WTC11 (cell line): ENCODE data around the gene MT2A. TPM values are rescaled to one million over a fixed set of nuclear protein-coding genes. Genes with fewer than 3 reads are reported as not detected.

Source experiments
- ATAC-seq: fragments of 200-7000 bp; cut with Tn5 transposase; 2 replicates; pipeline ENCODE4 v1.10.0; 2021; ENCODE audit warnings: mild to moderate bottlenecking, moderate library complexity
- CTCF ChIA-PET: fragments of 300-600 bp; sonication (Branson Sonifier 250); formaldehyde crosslinking; loops from one replicate; lab custom pipeline; 2021; ENCODE audit warnings: antibody characterized with exemption; lab: Charles Lee
- POLR2A ChIA-PET: fragments of 350-600 bp; sonication (Branson Sonifier 250); formaldehyde crosslinking; loops from one replicate; lab custom pipeline; 2021; ENCODE audit warnings: antibody characterized with exemption; lab: Charles Lee
- DNase-seq: peaks from one replicate; pipeline ENCODE4 v3.0.0; 2021; ENCODE audit warnings: low spot score
- H3K27ac Mint-ChIP-seq: 2 replicates; pipeline ENCODE4 v1.8.0; 2021; ENCODE audit warnings: mixed read lengths
- H3K27me3 Mint-ChIP-seq: 2 replicates; pipeline ENCODE4 v1.8.0; 2021; ENCODE audit warnings: low read depth, mild to moderate bottlenecking, moderate library complexity, mixed read lengths
- H3K36me3 Mint-ChIP-seq: 2 replicates; pipeline ENCODE4 v1.8.0; 2021; ENCODE audit warnings: mixed read lengths
- H3K4me1 Mint-ChIP-seq: 2 replicates; pipeline ENCODE4 v1.8.0; 2022; ENCODE audit warnings: mixed read lengths
- H3K4me3 Mint-ChIP-seq: 2 replicates; pipeline ENCODE4 v1.8.0; 2021; ENCODE audit warnings: mild to moderate bottlenecking, moderate library complexity, mixed read lengths
- H3K9me3 Mint-ChIP-seq: 2 replicates; pipeline ENCODE4 v1.8.0; 2021; ENCODE audit warnings: mixed read lengths
- IRF2 ChIP-seq: sonication (generic); formaldehyde crosslinking; IDR thresholded peaks from 2 replicates; pipeline ENCODE4 v1.8.0; 2022; ENCODE audit warnings: low read depth, missing genetic modification reagents, borderline replicate concordance
- JUN ChIP-seq: sonication (generic); formaldehyde crosslinking; IDR thresholded peaks from 2 replicates; pipeline ENCODE4 v1.8.0; 2023; ENCODE audit warnings: mild to moderate bottlenecking, missing genetic modification reagents
- MXD4 ChIP-seq: fragments of 250-450 bp; sonication (Bioruptor Pico); IDR thresholded peaks from 2 replicates; pipeline ENCODE4 v1.8.0; 2021; ENCODE audit warnings: mild to moderate bottlenecking, moderate library complexity, borderline replicate concordance
- NR1H2 ChIP-seq: sonication (generic); formaldehyde crosslinking; IDR thresholded peaks from 2 replicates; pipeline ENCODE4 v1.9.0; 2021; ENCODE audit warnings: mild to moderate bottlenecking, moderate library complexity, missing genetic modification reagents
- OVOL2 ChIP-seq: fragments of 250-450 bp; sonication (Bioruptor Pico); IDR thresholded peaks from 2 replicates; pipeline ENCODE4 v1.9.0; 2021; ENCODE audit warnings: mild to moderate bottlenecking, borderline replicate concordance
- PREB ChIP-seq: sonication (generic); formaldehyde crosslinking; IDR thresholded peaks from 2 replicates; pipeline ENCODE4 v1.8.1; 2022; ENCODE audit warnings: mild to moderate bottlenecking, missing genetic modification reagents, moderate library complexity, borderline replicate concordance
- ZNF416 ChIP-seq: fragments of 250-450 bp; sonication (Bioruptor Pico); IDR thresholded peaks from 2 replicates; pipeline ENCODE4 v1.9.0; 2021; ENCODE audit warnings: mild to moderate bottlenecking, inconsistent platforms
- total RNA-seq: library from RNA; stranded (reverse); gene quantifications from 3 replicates; pipeline ENCODE4 v1.2.3, GENCODE V29; 2021
- TF ChIP-seq, protein P1 (sequence below): sonication (generic); formaldehyde crosslinking; IDR thresholded peaks from 2 replicates; pipeline ENCODE4 v1.8.0; 2022; ENCODE audit warnings: mild to moderate bottlenecking, missing genetic modification reagents
- TF ChIP-seq, protein P2 (sequence below): sonication (generic); formaldehyde crosslinking; conservative IDR thresholded peaks from 2 replicates; pipeline ENCODE4 v1.8.1; 2023; ENCODE audit warnings: mild to moderate bottlenecking, low read depth, missing genetic modification reagents, moderate library complexity
- TF ChIP-seq, protein P3 (sequence below): sonication (generic); formaldehyde crosslinking; IDR thresholded peaks from 2 replicates; pipeline ENCODE4 v1.8.1; 2022; ENCODE audit warnings: missing genetic modification reagents, borderline replicate concordance
- TF ChIP-seq, protein P4 (sequence below): sonication (generic); formaldehyde crosslinking; IDR thresholded peaks from 2 replicates; pipeline ENCODE4 v1.8.0; 2022; ENCODE audit warnings: mild to moderate bottlenecking, missing genetic modification reagents
- TF ChIP-seq, protein P5 (sequence below): sonication (generic); formaldehyde crosslinking; IDR thresholded peaks from 2 replicates; pipeline ENCODE4 v1.8.1; 2023; ENCODE audit warnings: mild to moderate bottlenecking, missing genetic modification reagents, borderline replicate concordance

MT2A gene
- total RNA-seq, 1 experiment from 2014 or later, result 139 TPM

DNA sequence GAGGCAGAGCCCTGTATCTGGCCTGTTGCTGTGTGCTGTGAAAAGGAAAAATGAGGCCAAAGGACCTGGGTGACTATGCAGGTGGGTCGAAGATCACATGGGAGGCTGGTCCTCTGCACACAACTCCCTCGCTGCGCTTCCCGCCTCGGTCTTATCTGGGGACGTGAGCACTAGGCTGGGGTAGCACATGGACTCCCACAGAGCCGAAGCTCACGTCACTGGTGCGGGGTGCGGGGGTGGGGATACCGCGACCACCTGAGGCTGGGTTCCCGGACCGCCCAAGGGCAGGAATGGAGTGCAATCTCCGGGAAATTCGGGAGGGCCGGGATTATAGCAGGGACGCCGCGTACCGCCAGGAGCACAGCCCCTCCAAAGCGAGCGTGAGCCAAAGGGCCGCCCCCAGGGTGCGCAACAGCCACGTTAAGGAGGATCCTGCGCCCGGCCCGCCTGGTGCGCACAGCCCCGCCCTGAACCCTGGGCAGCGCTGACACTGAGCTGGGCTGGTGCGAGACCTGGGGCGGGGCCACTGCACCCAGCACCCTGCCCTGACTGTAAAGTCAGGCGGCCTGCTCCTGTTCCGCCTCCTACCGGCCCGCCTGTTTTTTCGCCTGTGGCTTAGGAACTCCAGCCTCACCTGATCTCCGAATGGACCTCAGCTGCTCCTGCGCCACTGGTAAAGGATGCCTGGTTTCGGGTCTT lies 34.8 kb downstream of the MT2A start (continued):
- TF ChIP-seq ZNF416 (CRISPR knock-in tag) (no peak), OVOL2 (CRISPR knock-in tag) (no peak), JUN (no peak), PREB (no peak), MXD4 (CRISPR knock-in tag) (no peak)
- TF ChIP-seq, protein P1, sequence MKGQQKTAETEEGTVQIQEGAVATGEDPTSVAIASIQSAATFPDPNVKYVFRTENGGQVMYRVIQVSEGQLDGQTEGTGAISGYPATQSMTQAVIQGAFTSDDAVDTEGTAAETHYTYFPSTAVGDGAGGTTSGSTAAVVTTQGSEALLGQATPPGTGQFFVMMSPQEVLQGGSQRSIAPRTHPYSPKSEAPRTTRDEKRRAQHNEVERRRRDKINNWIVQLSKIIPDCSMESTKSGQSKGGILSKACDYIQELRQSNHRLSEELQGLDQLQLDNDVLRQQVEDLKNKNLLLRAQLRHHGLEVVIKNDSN (CRISPR knock-in tag), result peak; percentile 39; the same call in 1 of the 2 replicates
- TF ChIP-seq, protein P2, sequence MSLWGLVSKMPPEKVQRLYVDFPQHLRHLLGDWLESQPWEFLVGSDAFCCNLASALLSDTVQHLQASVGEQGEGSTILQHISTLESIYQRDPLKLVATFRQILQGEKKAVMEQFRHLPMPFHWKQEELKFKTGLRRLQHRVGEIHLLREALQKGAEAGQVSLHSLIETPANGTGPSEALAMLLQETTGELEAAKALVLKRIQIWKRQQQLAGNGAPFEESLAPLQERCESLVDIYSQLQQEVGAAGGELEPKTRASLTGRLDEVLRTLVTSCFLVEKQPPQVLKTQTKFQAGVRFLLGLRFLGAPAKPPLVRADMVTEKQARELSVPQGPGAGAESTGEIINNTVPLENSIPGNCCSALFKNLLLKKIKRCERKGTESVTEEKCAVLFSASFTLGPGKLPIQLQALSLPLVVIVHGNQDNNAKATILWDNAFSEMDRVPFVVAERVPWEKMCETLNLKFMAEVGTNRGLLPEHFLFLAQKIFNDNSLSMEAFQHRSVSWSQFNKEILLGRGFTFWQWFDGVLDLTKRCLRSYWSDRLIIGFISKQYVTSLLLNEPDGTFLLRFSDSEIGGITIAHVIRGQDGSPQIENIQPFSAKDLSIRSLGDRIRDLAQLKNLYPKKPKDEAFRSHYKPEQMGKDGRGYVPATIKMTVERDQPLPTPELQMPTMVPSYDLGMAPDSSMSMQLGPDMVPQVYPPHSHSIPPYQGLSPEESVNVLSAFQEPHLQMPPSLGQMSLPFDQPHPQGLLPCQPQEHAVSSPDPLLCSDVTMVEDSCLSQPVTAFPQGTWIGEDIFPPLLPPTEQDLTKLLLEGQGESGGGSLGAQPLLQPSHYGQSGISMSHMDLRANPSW, result no peak
- TF ChIP-seq, protein P3, sequence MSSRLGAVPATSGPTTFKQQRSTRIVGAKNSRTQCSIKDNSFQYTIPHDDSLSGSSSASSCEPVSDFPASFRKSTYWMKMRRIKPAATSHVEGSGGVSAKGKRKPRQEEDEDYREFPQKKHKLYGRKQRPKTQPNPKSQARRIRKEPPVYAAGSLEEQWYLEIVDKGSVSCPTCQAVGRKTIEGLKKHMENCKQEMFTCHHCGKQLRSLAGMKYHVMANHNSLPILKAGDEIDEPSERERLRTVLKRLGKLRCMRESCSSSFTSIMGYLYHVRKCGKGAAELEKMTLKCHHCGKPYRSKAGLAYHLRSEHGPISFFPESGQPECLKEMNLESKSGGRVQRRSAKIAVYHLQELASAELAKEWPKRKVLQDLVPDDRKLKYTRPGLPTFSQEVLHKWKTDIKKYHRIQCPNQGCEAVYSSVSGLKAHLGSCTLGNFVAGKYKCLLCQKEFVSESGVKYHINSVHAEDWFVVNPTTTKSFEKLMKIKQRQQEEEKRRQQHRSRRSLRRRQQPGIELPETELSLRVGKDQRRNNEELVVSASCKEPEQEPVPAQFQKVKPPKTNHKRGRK (CRISPR knock-in tag), result no peak
- TF ChIP-seq, protein P4, sequence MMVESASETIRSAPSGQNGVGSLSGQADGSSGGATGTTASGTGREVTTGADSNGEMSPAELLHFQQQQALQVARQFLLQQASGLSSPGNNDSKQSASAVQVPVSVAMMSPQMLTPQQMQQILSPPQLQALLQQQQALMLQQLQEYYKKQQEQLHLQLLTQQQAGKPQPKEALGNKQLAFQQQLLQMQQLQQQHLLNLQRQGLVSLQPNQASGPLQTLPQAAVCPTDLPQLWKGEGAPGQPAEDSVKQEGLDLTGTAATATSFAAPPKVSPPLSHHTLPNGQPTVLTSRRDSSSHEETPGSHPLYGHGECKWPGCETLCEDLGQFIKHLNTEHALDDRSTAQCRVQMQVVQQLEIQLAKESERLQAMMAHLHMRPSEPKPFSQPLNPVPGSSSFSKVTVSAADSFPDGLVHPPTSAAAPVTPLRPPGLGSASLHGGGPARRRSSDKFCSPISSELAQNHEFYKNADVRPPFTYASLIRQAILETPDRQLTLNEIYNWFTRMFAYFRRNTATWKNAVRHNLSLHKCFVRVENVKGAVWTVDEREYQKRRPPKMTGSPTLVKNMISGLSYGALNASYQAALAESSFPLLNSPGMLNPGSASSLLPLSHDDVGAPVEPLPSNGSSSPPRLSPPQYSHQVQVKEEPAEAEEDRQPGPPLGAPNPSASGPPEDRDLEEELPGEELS, result 0 out of 2 replicates have a peak, but pooled peaks have one; percentile 3
- TF ChIP-seq, protein P5, sequence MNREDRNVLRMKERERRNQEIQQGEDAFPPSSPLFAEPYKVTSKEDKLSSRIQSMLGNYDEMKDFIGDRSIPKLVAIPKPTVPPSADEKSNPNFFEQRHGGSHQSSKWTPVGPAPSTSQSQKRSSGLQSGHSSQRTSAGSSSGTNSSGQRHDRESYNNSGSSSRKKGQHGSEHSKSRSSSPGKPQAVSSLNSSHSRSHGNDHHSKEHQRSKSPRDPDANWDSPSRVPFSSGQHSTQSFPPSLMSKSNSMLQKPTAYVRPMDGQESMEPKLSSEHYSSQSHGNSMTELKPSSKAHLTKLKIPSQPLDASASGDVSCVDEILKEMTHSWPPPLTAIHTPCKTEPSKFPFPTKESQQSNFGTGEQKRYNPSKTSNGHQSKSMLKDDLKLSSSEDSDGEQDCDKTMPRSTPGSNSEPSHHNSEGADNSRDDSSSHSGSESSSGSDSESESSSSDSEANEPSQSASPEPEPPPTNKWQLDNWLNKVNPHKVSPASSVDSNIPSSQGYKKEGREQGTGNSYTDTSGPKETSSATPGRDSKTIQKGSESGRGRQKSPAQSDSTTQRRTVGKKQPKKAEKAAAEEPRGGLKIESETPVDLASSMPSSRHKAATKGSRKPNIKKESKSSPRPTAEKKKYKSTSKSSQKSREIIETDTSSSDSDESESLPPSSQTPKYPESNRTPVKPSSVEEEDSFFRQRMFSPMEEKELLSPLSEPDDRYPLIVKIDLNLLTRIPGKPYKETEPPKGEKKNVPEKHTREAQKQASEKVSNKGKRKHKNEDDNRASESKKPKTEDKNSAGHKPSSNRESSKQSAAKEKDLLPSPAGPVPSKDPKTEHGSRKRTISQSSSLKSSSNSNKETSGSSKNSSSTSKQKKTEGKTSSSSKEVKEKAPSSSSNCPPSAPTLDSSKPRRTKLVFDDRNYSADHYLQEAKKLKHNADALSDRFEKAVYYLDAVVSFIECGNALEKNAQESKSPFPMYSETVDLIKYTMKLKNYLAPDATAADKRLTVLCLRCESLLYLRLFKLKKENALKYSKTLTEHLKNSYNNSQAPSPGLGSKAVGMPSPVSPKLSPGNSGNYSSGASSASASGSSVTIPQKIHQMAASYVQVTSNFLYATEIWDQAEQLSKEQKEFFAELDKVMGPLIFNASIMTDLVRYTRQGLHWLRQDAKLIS (CRISPR knock-in tag), result no peak
- TF ChIP-seq, all 79 proteins: peak for 8

GRCh38 chr16:56643833-56644232 lies 35.4 kb downstream of the MT2A start:
- no peaks in the 10 kb centered on the region for H3K9me3 Mint-ChIP-seq
- TF ChIP-seq NR1H2 (CRISPR knock-in tag) (no peak), IRF2 (0 out of 2 replicates have a peak, but pooled peaks have one; percentile 55)
- ATAC-seq (no peak), DNase-seq (no peak)
- CTCF ChIA-PET, result interaction anchor here (0.8 to 2.8 kb wide), 13 partner anchors 9 to 58 kb away, joined by 3 to 15 read pairs (median 3); partner anchors contain the start of genes MT1B, MT1E, MT1G and MT2A
- H3K4me3 Mint-ChIP-seq, result peak overlapping the region; percentile 63
- no peaks in the 10 kb centered on the region for H3K36me3 Mint-ChIP-seq
- peaks cover 19% of the 10 kb centered on the region for H3K4me1 Mint-ChIP-seq
- H3K27ac Mint-ChIP-seq, result no peak overlapping the region
- H3K27me3 Mint-ChIP-seq, result peaks cover 100% of the 10 kb centered on the region
- POLR2A ChIA-PET, result interaction anchor here (0.6 kb wide), 1 partner anchor 14 kb away, joined by 3 read pairs; no protein-coding TSS in a partner anchor
